Measurements from ENCODE around the gene THOP1.

THOP1 gene

GRCh38 chr19:2785244-2785997 is at the start of gene THOP1:
TSS of gene THOP1 (plus strand) at chr19:2785503. CDS start at chr19:2785663, 160 bp downstream.
- DNase-seq = peak; percentile 100

GRCh38 chr19:2736550-2737190 is 48.6 kb upstream of the THOP1 start:
- DNase-seq = no peak

- DNase-seq = peak; percentile 96 to 100
Measured at GRCh38 chr19:2739602-2740313, 45.5 kb upstream of the THOP1 start, which contains the start of gene SLC39A3. TSS of gene SLC39A3 (minus strand) at chr19:2740017. CDS start at chr19:2737257, 2,760 bp downstream.

- DNase-seq = no peak
Measured at GRCh38 chr19:2740314-2740656, 45.0 kb upstream of the THOP1 start.

- DNase-seq = no peak
Measured at GRCh38 chr19:2743099-2743498, 42.2 kb upstream of the THOP1 start.

GRCh38 chr19:2744113-2744512 is 41.2 kb upstream of the THOP1 start:
- no peak for DNase-seq

- DNase-seq = no peak
Measured at GRCh38 chr19:2747349-2747748, 38.0 kb upstream of the THOP1 start.

GRCh38 chr19:2750808-2751437 is 34.4 kb upstream of the THOP1 start:
- peak; percentile 64 to 69 for DNase-seq

GRCh38 chr19:2751438-2751830 is 33.9 kb upstream of the THOP1 start:
- DNase-seq = no peak

GRCh38 chr19:2754659-2755447 is 30.4 kb upstream of the THOP1 start:
- no peak for DNase-seq

GRCh38 chr19:2755448-2755705 is 29.9 kb upstream of the THOP1 start:
- DNase-seq = no peak

GRCh38 chr19:2755811-2756210 is 29.5 kb upstream of the THOP1 start:
- no peak for DNase-seq

GRCh38 chr19:2756477-2756876 is 28.8 kb upstream of the THOP1 start:
- DNase-seq = no peak

- no peak for DNase-seq
Measured at GRCh38 chr19:2756921-2757881, 28.1 kb upstream of the THOP1 start.

GRCh38 chr19:2758601-2759313 is 26.5 kb upstream of the THOP1 start:
- DNase-seq = no peak

GRCh38 chr19:2759362-2759761 is 25.9 kb upstream of the THOP1 start:
- DNase-seq = peak in 1 of 2 donors; percentile 42

GRCh38 chr19:2759965-2760364 is 25.3 kb upstream of the THOP1 start:
- DNase-seq = no peak

- DNase-seq = no peak
Measured at GRCh38 chr19:2761309-2761677, 24.0 kb upstream of the THOP1 start.

- DNase-seq = no peak
Measured at GRCh38 chr19:2761876-2762782, 23.2 kb upstream of the THOP1 start.
